CD8-positive, alpha-beta memory T cell (primary cell): ENCODE measurements around the gene MAPK8IP2. TPM values are rescaled to one million over a fixed set of nuclear protein-coding genes. Genes with fewer than 3 reads are reported as not detected.

Source experiments
- CTCF ChIA-PET: fragments of 350-600 bp; sonication (Branson Sonifier 250); formaldehyde crosslinking; loops from one replicate; lab custom pipeline; 2021; ENCODE audit warnings: antibody characterized with exemption; lab: Charles Lee
- POLR2A ChIA-PET: fragments of 350-600 bp; sonication (Branson Sonifier 250); formaldehyde crosslinking; loops from one replicate; lab custom pipeline; 2021; ENCODE audit warnings: antibody characterized with exemption; lab: Charles Lee
- DNase-seq, 5 donors: peaks; one replicate each; pipeline versions ENCODE4 v3.0.0 to v3.0.0-alpha.2; 2020 to 2022; ENCODE audit warnings: mixed read lengths in 1 of 5
- H3K27ac ChIP-seq: one replicate; pipeline ENCODE4 v1.7.0; 2013; ENCODE audit warnings: low read depth, mild to moderate bottlenecking, low read length, moderate library complexity
- H3K27me3 ChIP-seq: 2 replicates; pipeline ENCODE4 v1.7.0; 2013; ENCODE audit warnings: low read length, mild to moderate bottlenecking; ENCODE audit not compliant: insufficient read depth, poor library complexity, severe bottlenecking
- H3K36me3 ChIP-seq: 2 replicates; pipeline ENCODE4 v1.7.0; 2013; ENCODE audit warnings: mild to moderate bottlenecking, low read length, moderate library complexity; ENCODE audit not compliant: insufficient read depth
- H3K4me1 ChIP-seq: 2 replicates; pipeline ENCODE4 v1.7.0; 2013; ENCODE audit warnings: mild to moderate bottlenecking, low read length, moderate library complexity; ENCODE audit not compliant: insufficient read depth
- H3K4me3 ChIP-seq: 2 replicates; pipeline ENCODE4 v1.7.0; 2013; ENCODE audit warnings: mild to moderate bottlenecking, low read length
- H3K9me3 ChIP-seq: 2 replicates; pipeline ENCODE4 v1.7.0; 2013; ENCODE audit warnings: mild to moderate bottlenecking, low read length
- H3K27ac Mint-ChIP-seq, 8 donors: one replicate each; pipeline ENCODE4 v1.8.0; 2020 to 2021; ENCODE audit warnings: mixed read lengths in 8 of 8, mild to moderate bottlenecking in 6 of 8, inconsistent platforms in 3 of 8, moderate library complexity in 3 of 8
- H3K27me3 Mint-ChIP-seq, 2 donors: one replicate each; pipeline ENCODE4 v1.8.0; 2020 to 2021; ENCODE audit warnings: mixed read lengths in 2 of 2, mild to moderate bottlenecking in 1 of 2, moderate library complexity in 1 of 2
- H3K36me3 Mint-ChIP-seq, 3 donors: one replicate each; pipeline ENCODE4 v1.8.0; 2020 to 2021; ENCODE audit warnings: mixed read lengths in 3 of 3, inconsistent platforms in 1 of 3, mild to moderate bottlenecking in 1 of 3
- H3K4me1 Mint-ChIP-seq, 3 donors: one replicate each; pipeline ENCODE4 v1.8.0; 2020 to 2021; ENCODE audit warnings: mixed read lengths in 3 of 3, inconsistent platforms in 1 of 3, mild to moderate bottlenecking in 1 of 3
- H3K4me3 Mint-ChIP-seq, 7 donors: one replicate each; pipeline ENCODE4 v1.8.0; 2020 to 2021; ENCODE audit warnings: mixed read lengths in 7 of 7, mild to moderate bottlenecking in 6 of 7, moderate library complexity in 4 of 7, inconsistent platforms in 2 of 7
- H3K9me3 Mint-ChIP-seq, 5 donors: one replicate each; pipeline ENCODE4 v1.8.0; 2020 to 2022; ENCODE audit warnings: mixed read lengths in 5 of 5, mild to moderate bottlenecking in 3 of 5, moderate library complexity in 2 of 5, inconsistent platforms in 1 of 5
- polyA plus RNA-seq: library from polyadenylated mRNA; unstranded; fragments of 300-500 nt; fragmentation: Illumina TruSeq; gene quantifications from one replicate; pipeline ENCODE4 v1.2.3, GENCODE V29; 2021
- total RNA-seq, 2 experiments: library from RNA; stranded (reverse); gene quantifications; one replicate each; pipeline ENCODE4 v1.2.3, GENCODE V29; 2021

MAPK8IP2 gene
- total RNA-seq (under 1 TPM; 0.20 to 0.28 TPM), polyA plus RNA-seq (not detected)

- no peak for DNase-seq
- Mint-ChIP-seq H3K4me3 (peak within 1 kb of the TSS; percentile 63 to 85 (median 74)), H3K36me3 (peaks cover 1 to 18% (median 5%) of the 10 kb centered on the region in 3 donors), H3K4me1 (peaks cover 5 to 21% (median 14%) of the 10 kb centered on the region in 3 donors), H3K27me3 (peaks cover 36 to 37% of the 10 kb centered on the region in 2 donors), H3K27ac (peak within 1 kb of the TSS in 2 of 8 donors; percentile 29 to 43), H3K9me3 (peaks cover 0 to 4% (median 2%) of the 10 kb centered on the region in 5 donors)
- Histone ChIP-seq H3K27ac (no peak within 1 kb of the TSS), H3K9me3 (no peaks in the 10 kb centered on the region), H3K4me3 (no peak within 1 kb of the TSS), H3K4me1 (no peaks in the 10 kb centered on the region), H3K36me3 (no peaks in the 10 kb centered on the region), H3K27me3 (peaks cover 23% of the 10 kb centered on the region)
- ChIA-PET POLR2A (interaction anchor here (1.0 kb wide), 1 partner anchor 27 kb away, joined by 3 read pairs; the partner anchor contains the start of gene ARSA), CTCF (no interaction called here)
These were observed at the start of gene MAPK8IP2 for GRCh38 chr22:50600538-50600937. Gene MAPK8IP2, plus strand, starts transcription at chr22:50600793. Its CDS starts 26 bp downstream, at chr22:50600819.

GRCh38 chr22:50551160-50551752 lies 49.3 kb upstream of the MAPK8IP2 start:
- H3K36me3 ChIP-seq, result no peaks in the 10 kb centered on the region
- peak overlapping the region in 3 of 8 donors; percentile 65 to 81 (median 68) for H3K27ac Mint-ChIP-seq

GRCh38 chr22:50553310-50553709 lies 47.3 kb upstream of the MAPK8IP2 start:
- no peak overlapping the region for H3K4me3 Mint-ChIP-seq
- Histone ChIP-seq H3K27ac (no peak overlapping the region), H3K4me3 (no peak overlapping the region), H3K27me3 (no peaks in the 10 kb centered on the region), H3K4me1 (peaks cover 25% of the 10 kb centered on the region), H3K36me3 (no peaks in the 10 kb centered on the region), H3K9me3 (no peaks in the 10 kb centered on the region)
- H3K9me3 Mint-ChIP-seq, result no peaks in the 10 kb centered on the region
- peaks cover 0 to 2% (median 0%) of the 10 kb centered on the region in 3 donors for H3K36me3 Mint-ChIP-seq
- POLR2A ChIA-PET, result no interaction called here
- no peaks in the 10 kb centered on the region for H3K27me3 Mint-ChIP-seq
- peak in 1 of 5 donors; percentile 12 for DNase-seq
- CTCF ChIA-PET, result no interaction called here
- H3K27ac Mint-ChIP-seq, result no peak overlapping the region
- peaks cover 15 to 27% (median 17%) of the 10 kb centered on the region in 3 donors for H3K4me1 Mint-ChIP-seq

More at GRCh38 chr22:50551160-50551752, 49.3 kb upstream of the MAPK8IP2 start:
- Mint-ChIP-seq H3K36me3 (peaks cover 0 to 2% (median 0%) of the 10 kb centered on the region in 3 donors), H3K4me1 (peaks cover 15 to 34% (median 18%) of the 10 kb centered on the region in 3 donors), H3K4me3 (peak overlapping the region in 5 of 7 donors; percentile 32 to 81 (median 60)), H3K9me3 (no peaks in the 10 kb centered on the region), H3K27me3 (no peaks in the 10 kb centered on the region)
- Histone ChIP-seq H3K27me3 (no peaks in the 10 kb centered on the region), H3K9me3 (no peaks in the 10 kb centered on the region), H3K4me3 (no peak overlapping the region), H3K27ac (no peak overlapping the region), H3K4me1 (peaks cover 29% of the 10 kb centered on the region)
- ChIA-PET CTCF (interaction anchor here (1.5 to 4.6 kb wide), 4 partner anchors 12 to 69 kb away, joined by 7 to 47 read pairs (median 20); partner anchors contain the start of genes SCO2 and SYCE3), POLR2A (interaction anchor here (1.4 to 2.0 kb wide), 2 partner anchors 12 to 26 kb away, joined by 4 to 6 read pairs; partner anchors contain the start of gene SCO2)
- peak in 1 of 5 donors; percentile 30 for DNase-seq

- H3K4me1 Mint-ChIP-seq, result peaks cover 7 to 10% (median 8%) of the 10 kb centered on the region in 3 donors
- no peaks in the 10 kb centered on the region for H3K36me3 Mint-ChIP-seq
- peak in 1 of 5 donors; percentile 8 for DNase-seq
- H3K4me1 ChIP-seq, result no peaks in the 10 kb centered on the region
- no peak overlapping the region for H3K4me3 ChIP-seq
- H3K4me3 Mint-ChIP-seq, result no peak overlapping the region
- H3K27me3 ChIP-seq, result no peaks in the 10 kb centered on the region
- H3K36me3 ChIP-seq, result no peaks in the 10 kb centered on the region
- no peaks in the 10 kb centered on the region for H3K9me3 Mint-ChIP-seq
- no peaks in the 10 kb centered on the region for H3K27me3 Mint-ChIP-seq
- H3K27ac Mint-ChIP-seq, result no peak overlapping the region
- POLR2A ChIA-PET, result interaction anchor here (1.3 kb wide), 1 partner anchor 16 kb away, joined by 3 read pairs; no protein-coding TSS in a partner anchor
- CTCF ChIA-PET, result interaction anchor here (1.1 to 2.1 kb wide), 3 partner anchors 11 to 65 kb away, joined by 3 to 7 read pairs (median 4); partner anchors contain the start of genes KLHDC7B and SCO2
- no peaks in the 10 kb centered on the region for H3K9me3 ChIP-seq
- H3K27ac ChIP-seq, result no peak overlapping the region
These were observed 43.9 kb upstream of the MAPK8IP2 start for GRCh38 chr22:50556703-50557102.

- Histone ChIP-seq H3K36me3 (no peaks in the 10 kb centered on the region), H3K4me1 (no peaks in the 10 kb centered on the region), H3K9me3 (no peaks in the 10 kb centered on the region), H3K4me3 (no peak overlapping the region), H3K27me3 (no peaks in the 10 kb centered on the region), H3K27ac (no peak overlapping the region)
- H3K27ac Mint-ChIP-seq, result no peak overlapping the region
- no peaks in the 10 kb centered on the region for H3K9me3 Mint-ChIP-seq
- H3K36me3 Mint-ChIP-seq, result peaks cover 0 to 2% (median 0%) of the 10 kb centered on the region in 3 donors
- H3K27me3 Mint-ChIP-seq, result no peaks in the 10 kb centered on the region
- no peak overlapping the region for H3K4me3 Mint-ChIP-seq
- ChIA-PET CTCF (interaction anchor here (1.3 to 1.9 kb wide), 3 partner anchors 12 to 46 kb away, joined by 3 to 10 read pairs (median 8); partner anchors contain the start of gene SCO2), POLR2A (no interaction called here)
- no peak for DNase-seq
- H3K4me1 Mint-ChIP-seq, result peaks cover 18 to 21% (median 19%) of the 10 kb centered on the region in 3 donors
These were observed 40.6 kb upstream of the MAPK8IP2 start for GRCh38 chr22:50560034-50560433.

GRCh38 chr22:50561401-50562358 lies 38.9 kb upstream of the MAPK8IP2 start:
- Mint-ChIP-seq H3K27me3 (peaks cover 0 to 4% of the 10 kb centered on the region in 2 donors), H3K4me1 (peaks cover 18 to 21% (median 19%) of the 10 kb centered on the region in 3 donors), H3K4me3 (peak overlapping the region; percentile 20 to 81 (median 58)), H3K36me3 (peaks cover 0 to 2% (median 0%) of the 10 kb centered on the region in 3 donors), H3K9me3 (no peaks in the 10 kb centered on the region), H3K27ac (peak overlapping the region; percentile 45 to 89 (median 80))
- ChIA-PET CTCF (interaction anchor here (1.9 kb wide), 1 partner anchor 36 kb away, joined by 10 read pairs; the partner anchor contains the start of gene SCO2), POLR2A (no interaction called here)
- Histone ChIP-seq H3K4me3 (no peak overlapping the region), H3K27me3 (no peaks in the 10 kb centered on the region), H3K4me1 (no peaks in the 10 kb centered on the region), H3K36me3 (no peaks in the 10 kb centered on the region), H3K9me3 (no peaks in the 10 kb centered on the region), H3K27ac (no peak overlapping the region)
- peak in 1 of 5 donors; percentile 44 for DNase-seq
